ENCODE data around the gene ARHGAP42. TPM values are rescaled to one million over a fixed set of nuclear protein-coding genes. Genes with fewer than 3 reads are reported as not detected.

ARHGAP42 gene
- total and polyA plus RNA-seq, 10 donors: 3.5 to 31.0 (median 19.6) TPM

- WGBS, 5 donors: 87 to 92% (median 90%) methylated on average over 2 of the region's 2 CpGs
- intact Hi-C loops (cut with DNase I; ENCODE audit: low total_unique reads): loop anchor here (10.0 kb wide), 1 partner anchor 74 kb away; no protein-coding TSS in a partner anchor
- no peaks in the 10 kb centered on the region for H3K9me3 ChIP-seq
- H3K27me3 ChIP-seq (replicated peaks in 1 of 7): no peaks in the 10 kb centered on the region
- no peak overlapping the region for H3K4me3 ChIP-seq
- no peak for DNase-seq
- H3K36me3 ChIP-seq: no peaks in the 10 kb centered on the region
- H3K4me1 ChIP-seq: peaks cover 0 to 11% (median 0%) of the 10 kb centered on the region in 6 donors
- no peak overlapping the region for H3K27ac ChIP-seq
- no peak for TF ChIP-seq POLR2A (IDR thresholded peaks at IDR 0.05)
- no peak for TF ChIP-seq POLR2AphosphoS5 (IDR thresholded peaks at IDR 0.05)
- TF ChIP-seq, protein P1, sequence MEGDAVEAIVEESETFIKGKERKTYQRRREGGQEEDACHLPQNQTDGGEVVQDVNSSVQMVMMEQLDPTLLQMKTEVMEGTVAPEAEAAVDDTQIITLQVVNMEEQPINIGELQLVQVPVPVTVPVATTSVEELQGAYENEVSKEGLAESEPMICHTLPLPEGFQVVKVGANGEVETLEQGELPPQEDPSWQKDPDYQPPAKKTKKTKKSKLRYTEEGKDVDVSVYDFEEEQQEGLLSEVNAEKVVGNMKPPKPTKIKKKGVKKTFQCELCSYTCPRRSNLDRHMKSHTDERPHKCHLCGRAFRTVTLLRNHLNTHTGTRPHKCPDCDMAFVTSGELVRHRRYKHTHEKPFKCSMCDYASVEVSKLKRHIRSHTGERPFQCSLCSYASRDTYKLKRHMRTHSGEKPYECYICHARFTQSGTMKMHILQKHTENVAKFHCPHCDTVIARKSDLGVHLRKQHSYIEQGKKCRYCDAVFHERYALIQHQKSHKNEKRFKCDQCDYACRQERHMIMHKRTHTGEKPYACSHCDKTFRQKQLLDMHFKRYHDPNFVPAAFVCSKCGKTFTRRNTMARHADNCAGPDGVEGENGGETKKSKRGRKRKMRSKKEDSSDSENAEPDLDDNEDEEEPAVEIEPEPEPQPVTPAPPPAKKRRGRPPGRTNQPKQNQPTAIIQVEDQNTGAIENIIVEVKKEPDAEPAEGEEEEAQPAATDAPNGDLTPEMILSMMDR (IDR thresholded peaks at IDR 0.05 in 8 of 11, conservative IDR thresholded peaks at IDR 0.05 in 3 of 11): no peak
Observed at GRCh38 chr11:100928426-100928825, 241.3 kb downstream of the ARHGAP42 start.

DNA sequence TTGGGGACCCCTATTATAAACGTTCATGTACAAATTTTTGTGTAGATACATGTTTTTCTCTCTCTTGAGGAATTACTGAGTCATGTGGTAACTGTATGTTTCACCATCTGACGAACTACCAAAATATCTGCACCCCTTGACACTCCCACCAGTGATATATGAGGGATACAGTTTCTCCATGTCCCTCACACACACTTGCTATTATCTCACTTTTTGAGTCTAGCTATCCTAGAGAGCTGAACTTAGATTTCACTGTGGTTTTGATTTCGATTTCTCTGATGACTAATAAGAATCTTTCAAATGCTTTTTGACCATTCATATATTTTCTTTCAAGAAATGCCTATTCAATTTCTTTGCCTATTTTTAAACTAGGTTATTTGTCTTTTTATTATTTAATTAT lies 242.3 kb downstream of the ARHGAP42 start:
- no peaks in the 10 kb centered on the region for H3K36me3 ChIP-seq
- no peaks in the 10 kb centered on the region for H3K9me3 ChIP-seq
- intact Hi-C loops (cut with DNase I; ENCODE audit: low total_unique reads): loop anchor here (10.0 kb wide), 1 partner anchor 75 kb away; no protein-coding TSS in a partner anchor
- H3K27ac ChIP-seq: no peak overlapping the region
- H3K27me3 ChIP-seq (replicated peaks in 1 of 7): no peaks in the 10 kb centered on the region
- peaks cover 0 to 11% (median 0%) of the 10 kb centered on the region in 6 donors for H3K4me1 ChIP-seq
- TF ChIP-seq POLR2A (IDR thresholded peaks at IDR 0.05): no peak
- TF ChIP-seq, protein P1 (IDR thresholded peaks at IDR 0.05 in 8 of 11, conservative IDR thresholded peaks at IDR 0.05 in 3 of 11): no peak
- no peak for TF ChIP-seq POLR2AphosphoS5 (IDR thresholded peaks at IDR 0.05)
- WGBS, 5 donors: 41 to 60% (median 45%) methylated on average over 3 of the region's 3 CpGs
- DNase-seq: no peak
- H3K4me3 ChIP-seq: no peak overlapping the region

GRCh38 chr11:100930185-100930778 lies 243.2 kb downstream of the ARHGAP42 start:
- peaks cover 0 to 11% (median 0%) of the 10 kb centered on the region in 6 donors for H3K4me1 ChIP-seq
- 38 to 42% (median 40%) methylated on average over 5 of the region's 5 CpGs for WGBS, 5 donors
- H3K4me3 ChIP-seq: no peak overlapping the region
- TF ChIP-seq POLR2A (IDR thresholded peaks at IDR 0.05) (no peak), POLR2AphosphoS5 (IDR thresholded peaks at IDR 0.05) (no peak)
- TF ChIP-seq, protein P1 (IDR thresholded peaks at IDR 0.05 in 8 of 11, conservative IDR thresholded peaks at IDR 0.05 in 3 of 11): peak in 9 of 11 experiments; percentile 27 to 70 (median 61)
- no peaks in the 10 kb centered on the region for H3K36me3 ChIP-seq
- intact Hi-C loops (cut with DNase I; ENCODE audit: low total_unique reads): loop anchor here (5.0 kb wide), 1 partner anchor 348 kb away; no protein-coding TSS in a partner anchor
- DNase-seq: no peak
- H3K27ac ChIP-seq: no peak overlapping the region
- no peaks in the 10 kb centered on the region for H3K9me3 ChIP-seq
- no peaks in the 10 kb centered on the region for H3K27me3 ChIP-seq (replicated peaks in 1 of 7)

DNA sequence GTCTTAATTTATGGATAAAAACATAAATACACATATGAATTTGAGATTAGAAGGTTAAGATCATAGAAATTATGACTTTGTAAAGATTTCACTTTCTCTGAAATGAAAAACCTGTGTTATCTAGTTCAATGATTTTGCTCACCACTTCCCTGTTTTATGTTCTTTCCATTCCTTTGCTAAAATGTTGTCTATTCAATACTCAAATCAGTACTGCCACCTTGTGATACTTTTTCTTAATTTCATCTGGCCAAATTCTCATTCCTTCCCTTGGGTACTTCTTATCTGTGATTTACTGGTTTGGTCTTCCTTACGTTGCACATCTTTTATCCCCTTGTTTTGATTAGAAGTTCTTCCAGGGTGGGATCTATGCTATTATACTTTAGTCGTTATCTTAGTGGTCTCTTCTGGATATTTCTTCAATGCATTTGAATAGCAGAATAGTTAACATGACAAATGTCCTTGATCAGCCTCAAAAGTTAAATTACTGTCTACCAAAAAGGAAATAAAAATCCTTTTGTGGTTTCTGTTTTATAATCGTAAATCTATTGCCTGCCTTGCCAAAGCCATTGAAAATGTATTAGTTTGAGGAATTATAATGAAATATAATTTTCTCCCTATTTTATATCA lies 245.5 kb downstream of the ARHGAP42 start:
- 12 to 37% (median 24%) methylated on average over 3 of the region's 3 CpGs for WGBS, 5 donors
- peaks cover 0 to 13% (median 0%) of the 10 kb centered on the region in 6 donors for H3K36me3 ChIP-seq
- no peak for DNase-seq
- H3K4me1 ChIP-seq: peaks cover 0 to 11% (median 0%) of the 10 kb centered on the region in 6 donors
- H3K9me3 ChIP-seq: no peaks in the 10 kb centered on the region
- TF ChIP-seq, protein P1 (IDR thresholded peaks at IDR 0.05 in 8 of 11, conservative IDR thresholded peaks at IDR 0.05 in 3 of 11): peak in 8 of 11 experiments; percentile 23 to 40 (median 34)
- no peak for TF ChIP-seq POLR2AphosphoS5 (IDR thresholded peaks at IDR 0.05)
- H3K27me3 ChIP-seq (replicated peaks in 1 of 7): no peaks in the 10 kb centered on the region
- no peak overlapping the region for H3K4me3 ChIP-seq
- H3K27ac ChIP-seq: no peak overlapping the region
- intact Hi-C loops (cut with DNase I; ENCODE audit: low total_unique reads): loop anchor here (5.0 kb wide), 1 partner anchor 350 kb away; no protein-coding TSS in a partner anchor

Measured in spleen (tissue), 11 donors.